Measurements from ENCODE around the gene PGBD2. TPM values are rescaled to one million over a fixed set of nuclear protein-coding genes. Genes with fewer than 3 reads are reported as not detected.
"Not testable (repeated sequence)": the region's sequence is repeated elsewhere in the genome, so short reads cannot be mapped to it uniquely, and the experiment has no call there.

PGBD2 gene
- polyA plus RNA-seq, 3 donors, result 2.9 to 7.1 (median 3.9) TPM

DNA sequence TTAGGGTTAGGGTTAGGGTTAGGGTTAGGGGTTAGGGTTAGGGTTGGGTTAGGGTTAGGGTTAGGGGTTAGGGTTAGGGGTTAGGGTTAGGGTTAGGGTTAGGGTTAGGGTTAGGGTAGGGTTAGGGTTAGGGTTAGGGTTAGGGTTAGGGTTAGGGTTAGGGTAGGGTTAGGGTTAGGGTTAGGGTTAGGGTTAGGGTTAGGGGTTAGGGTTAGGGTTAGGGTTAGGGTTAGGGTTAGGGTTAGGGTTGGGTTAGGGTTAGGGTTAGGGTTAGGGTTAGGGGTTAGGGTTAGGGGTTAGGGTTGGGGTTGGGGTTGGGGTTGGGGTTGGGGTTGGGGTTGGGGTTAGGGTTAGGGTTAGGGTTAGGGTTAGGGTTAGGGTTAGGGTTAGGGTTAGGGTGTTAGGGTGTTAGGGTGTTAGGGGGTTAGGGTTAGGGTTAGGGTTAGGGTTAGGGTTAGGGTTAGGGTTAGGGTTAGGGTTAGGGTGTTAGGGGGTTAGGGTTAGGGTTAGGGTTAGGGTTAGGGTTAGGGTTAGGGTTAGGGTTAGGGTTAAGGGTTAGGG lies 39.9 kb downstream of the PGBD2 start:
- not testable (repeated sequence) for H3K4me1 Mint-ChIP-seq

More for the DNA sequence above, 39.9 kb downstream of the PGBD2 start:
- H2AFZ ChIP-seq (ENCODE audit: insufficient read depth, low read depth, low read length, poor library complexity, severe bottlenecking); H3K27me3 ChIP-seq (ENCODE audit: control insufficient read depth in 2 of 2, insufficient read depth in 2 of 2, low read length in 2 of 2); DNase-seq; H3K9me3 Mint-ChIP-seq; H3K4me3 Mint-ChIP-seq; H3K27ac Mint-ChIP-seq; H3K36me3 ChIP-seq (replicated peaks in 1 of 2; ENCODE audit: control insufficient read depth in 1 of 2, insufficient read depth in 2 of 2, low read length in 2 of 2); H4K20me1 ChIP-seq (ENCODE audit: insufficient read depth, low read length); H3K27ac ChIP-seq (ENCODE audit: low read depth in 1 of 2, low read length in 2 of 2); H3K4me2 ChIP-seq (replicated peaks; ENCODE audit: extremely low read depth, low read length, poor library complexity, severe bottlenecking); H3K9me3 ChIP-seq (replicated peaks in 1 of 2; ENCODE audit: control insufficient read depth in 1 of 2, insufficient read depth in 1 of 2, low read length in 2 of 2); H3K4me1 ChIP-seq (ENCODE audit: control insufficient read depth in 1 of 2, insufficient read depth in 2 of 2, low read length in 2 of 2); H3K9ac ChIP-seq (ENCODE audit: insufficient read depth, low read length, poor library complexity, severe bottlenecking); H3K79me2 ChIP-seq (ENCODE audit: insufficient read depth, low read length); intact Hi-C loops (cut with micrococcal nuclease); H3K27me3 Mint-ChIP-seq (ENCODE audit: low read depth in 3 of 3); H3K36me3 Mint-ChIP-seq; H3K4me3 ChIP-seq (replicated peaks in 1 of 3; ENCODE audit: low read depth in 2 of 3, low read length in 3 of 3): not testable (repeated sequence)

Small RNA genes lying within 50 kb of the gene (small RNA-seq; reads per million reads assigned to genes)
- gene RNU6-1205P (ENCODE audit: insufficient read length, low read depth), result not detected

Other genes starting within 250 kb of the PGBD2 start
- gene OR14I1, start 203.5 kb upstream of the PGBD2 start, polyA plus RNA-seq, result not detected
- under 1 TPM in 1 of 3 donors, not detected in 2; 0.17 TPM for gene LYPD8, start 150.5 kb upstream of the PGBD2 start, polyA plus RNA-seq
- 10 to 100 TPM in 1 of 3 donors, 1 to 10 TPM in 2; 4.0 to 15.7 (median 4.3) TPM for gene SH3BP5L, start 80.3 kb upstream of the PGBD2 start, polyA plus RNA-seq
- 10 to 100 TPM; 21.2 to 23.9 (median 23.4) TPM for gene ZNF672, start 68.0 kb upstream of the PGBD2 start, polyA plus RNA-seq
- 10 to 100 TPM in 1 of 3 donors, 1 to 10 TPM in 2; 2.2 to 59.0 (median 2.4) TPM for gene ZNF692, start 47.1 kb upstream of the PGBD2 start, polyA plus RNA-seq